GM12865 (cell line): Measurements from ENCODE around the gene MPRIP.
"Not testable (repeated sequence)": the region's sequence is repeated elsewhere in the genome, so short reads cannot be mapped to it uniquely, and the experiment has no call there.

ENCODE experiments used
- DNase-seq: peaks from one replicate; pipeline ENCODE4 v3.0.0; 2010; ENCODE audit warnings: low read depth
- H3K4me3 ChIP-seq: 2 replicates; pipeline ENCODE4 v1.5.1; 2011; ENCODE audit warnings: mild to moderate bottlenecking, low read depth, low read length, control low read depth
- CTCF ChIP-seq: IDR thresholded peaks from 2 replicates; pipeline ENCODE4 v1.5.1; 2011; ENCODE audit warnings: low read length, control low read depth, low read depth, inconsistent platforms; ENCODE audit not compliant: insufficient read depth; ENCODE audit errors: missing control alignments

MPRIP gene

GRCh38 chr17:17131839-17132238 is 89.6 kb downstream of the MPRIP start:
- no peak for DNase-seq
- H3K4me3 ChIP-seq, result no peak overlapping the region
- no peak for TF ChIP-seq CTCF

DNA sequence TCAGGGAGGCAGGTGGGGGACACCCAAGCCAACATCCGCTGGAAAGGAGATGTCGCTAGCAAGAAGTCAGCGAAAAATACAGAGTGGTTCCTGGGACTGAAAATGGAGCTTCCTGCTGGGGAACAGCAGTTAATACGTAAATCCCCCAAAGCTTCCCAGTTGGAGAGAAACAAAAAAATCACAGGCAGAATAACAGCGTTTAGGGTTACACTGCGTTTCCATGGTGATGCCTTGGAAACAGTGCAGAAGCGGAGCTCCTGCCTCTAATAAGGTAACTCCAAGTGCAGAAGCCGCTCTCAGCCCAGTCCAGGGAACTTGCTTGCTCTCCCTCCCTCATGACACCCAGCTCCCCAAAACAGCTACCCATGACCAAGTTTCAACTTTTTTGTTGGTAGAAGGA is 90.5 kb downstream of the MPRIP start:
- no peak for DNase-seq
- no peak overlapping the region for H3K4me3 ChIP-seq
- no peak for TF ChIP-seq CTCF

GRCh38 chr17:17134051-17134956 is 92.0 kb downstream of the MPRIP start:
- no peak for TF ChIP-seq CTCF
- DNase-seq, result no peak

GRCh38 chr17:17134957-17135333 is 92.7 kb downstream of the MPRIP start:
- TF ChIP-seq CTCF, result no peak
- no peak overlapping the region for H3K4me3 ChIP-seq
- no peak for DNase-seq

More at GRCh38 chr17:17134051-17134956, 92.0 kb downstream of the MPRIP start:
- H3K4me3 ChIP-seq, result no peak overlapping the region

- H3K4me3 ChIP-seq, result not testable (repeated sequence)
These were observed 94.0 kb downstream of the MPRIP start for GRCh38 chr17:17136221-17136620.

GRCh38 chr17:17137731-17138585 is 95.7 kb downstream of the MPRIP start:
- no peak for TF ChIP-seq CTCF
- no peak overlapping the region for H3K4me3 ChIP-seq
- DNase-seq, result peak; percentile 38

More at GRCh38 chr17:17136221-17136620, 94.0 kb downstream of the MPRIP start:
- not testable (repeated sequence) for DNase-seq

DNA sequence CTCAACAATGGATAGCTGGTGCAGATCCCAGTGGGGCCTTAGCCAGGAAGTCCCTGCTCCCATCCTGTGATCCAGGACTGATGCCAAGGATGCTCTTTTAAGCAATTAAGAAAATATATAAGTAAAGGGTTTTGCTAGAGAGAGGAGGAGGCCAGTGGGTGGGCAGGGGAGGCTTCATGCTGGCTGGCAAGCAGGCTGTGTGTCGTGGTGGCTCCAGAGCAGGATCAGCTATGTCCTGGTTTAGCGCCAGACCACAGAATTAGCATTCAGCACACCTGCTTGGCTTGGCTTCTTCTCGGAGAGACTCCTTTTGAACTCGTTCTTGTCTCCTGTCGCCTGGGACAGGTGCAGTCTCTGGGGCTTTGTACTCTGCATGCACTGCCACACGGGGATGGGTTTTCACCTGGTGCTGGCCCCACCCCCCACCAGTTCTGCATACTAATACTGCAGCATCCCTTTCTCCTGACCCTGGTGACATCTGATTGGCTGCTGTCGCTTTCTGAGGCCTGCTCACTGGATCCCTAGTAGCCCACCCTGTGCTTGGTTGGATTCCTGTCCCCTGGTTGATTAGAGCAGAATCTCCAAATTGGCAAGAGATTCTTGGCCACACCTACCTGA is 97.8 kb downstream of the MPRIP start:
- TF ChIP-seq CTCF, result no peak
- no peak for DNase-seq
- no peak overlapping the region for H3K4me3 ChIP-seq
